Left ventricle myocardium inferior (tissue), 1 donor: Measurements from ENCODE around the gene PPCS. TPM values are rescaled to one million over a fixed set of nuclear protein-coding genes. Genes with fewer than 3 reads are reported as not detected.

Experiments
- DNase-seq: peaks from one replicate; pipeline ENCODE4 v3.0.0-alpha.2; 2020
- H3K27ac ChIP-seq: fragments of 200-600 bp; replicated peaks from 2 replicates; pipeline ENCODE4 v1.8.0; 2021
- H3K27me3 ChIP-seq: fragments of 200-600 bp; 2 replicates; pipeline ENCODE4 v1.8.0; 2021; ENCODE audit warnings: low read depth
- H3K36me3 ChIP-seq: fragments of 200-600 bp; 2 replicates; pipeline ENCODE4 v1.8.0; 2021
- H3K4me1 ChIP-seq: fragments of 200-600 bp; 2 replicates; pipeline ENCODE4 v1.8.0; 2021
- H3K4me3 ChIP-seq: fragments of 200-600 bp; 2 replicates; pipeline ENCODE4 v1.8.0; 2021; ENCODE audit warnings: mild to moderate bottlenecking, moderate library complexity
- H3K9me3 ChIP-seq: fragments of 200-600 bp; replicated peaks from 2 replicates; pipeline ENCODE4 v1.8.0; 2021
- CTCF ChIP-seq: fragments of 200-600 bp; IDR thresholded peaks from 2 replicates; pipeline ENCODE4 v1.8.0; 2021; ENCODE audit warnings: antibody characterized with exemption, mild to moderate bottlenecking, borderline replicate concordance
- intact Hi-C: fragments of 100-400 bp; cut with micrococcal nuclease; formaldehyde crosslinking; loops from one replicate; pipeline ENCODE4 v1.11.0; 2022
- total RNA-seq: library from RNA; stranded (reverse); fragmentation: NEBNext Ultra II Directional; extraction: Animal tissue kit (Norgen Biotek cat#: 25700); gene quantifications from one replicate; pipeline ENCODE4 v1.2.1, GENCODE V29; 2021
- donor health status: DM: no; HTN: yes; CAD: no; lungs with severe emphysema.

Gene PPCS
- total RNA-seq, 1 donor from 2014 or later, result 33.9 TPM

- intact Hi-C loops, result no loop called here
- Histone ChIP-seq H3K4me3 (no peak overlapping the region), H3K27me3 (no peaks in the 10 kb centered on the region), H3K9me3 (no peaks in the 10 kb centered on the region), H3K27ac (no peak overlapping the region), H3K4me1 (peaks cover 33% of the 10 kb centered on the region), H3K36me3 (no peaks in the 10 kb centered on the region)
- DNase-seq, result no peak
- no peak for TF ChIP-seq CTCF
Observed at GRCh38 chr1:42424201-42424600, 32.1 kb upstream of the PPCS start.

GRCh38 chr1:42427240-42427639 is 29.1 kb upstream of the PPCS start:
- H3K36me3 ChIP-seq, result no peaks in the 10 kb centered on the region
- DNase-seq, result no peak
- H3K9me3 ChIP-seq, result no peaks in the 10 kb centered on the region
- H3K4me1 ChIP-seq, result peaks cover 3% of the 10 kb centered on the region
- TF ChIP-seq CTCF, result no peak
- H3K27ac ChIP-seq, result no peak overlapping the region
- H3K27me3 ChIP-seq, result no peaks in the 10 kb centered on the region
- intact Hi-C loops, result no loop called here
- H3K4me3 ChIP-seq, result no peak overlapping the region

DNA sequence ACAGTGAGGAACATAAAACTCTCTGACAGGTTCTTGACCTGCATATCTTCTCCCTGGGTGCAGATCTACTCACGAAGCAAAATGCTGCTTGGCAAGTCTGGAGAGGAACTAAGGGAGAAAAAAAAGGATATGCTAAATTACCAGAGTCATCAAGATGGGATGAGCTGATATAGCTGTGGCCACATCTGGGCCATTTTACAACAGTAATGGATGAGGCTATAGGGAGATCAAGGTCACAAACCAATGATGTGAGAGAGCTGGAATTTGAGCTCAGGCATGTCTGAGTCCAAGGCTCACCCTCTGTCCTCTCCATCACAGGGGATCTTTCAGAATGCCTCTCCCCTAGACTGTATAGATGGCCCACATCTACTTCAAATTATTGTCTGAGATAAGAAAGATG is 26.7 kb upstream of the PPCS start:
- H3K27me3 ChIP-seq, result no peaks in the 10 kb centered on the region

DNA sequence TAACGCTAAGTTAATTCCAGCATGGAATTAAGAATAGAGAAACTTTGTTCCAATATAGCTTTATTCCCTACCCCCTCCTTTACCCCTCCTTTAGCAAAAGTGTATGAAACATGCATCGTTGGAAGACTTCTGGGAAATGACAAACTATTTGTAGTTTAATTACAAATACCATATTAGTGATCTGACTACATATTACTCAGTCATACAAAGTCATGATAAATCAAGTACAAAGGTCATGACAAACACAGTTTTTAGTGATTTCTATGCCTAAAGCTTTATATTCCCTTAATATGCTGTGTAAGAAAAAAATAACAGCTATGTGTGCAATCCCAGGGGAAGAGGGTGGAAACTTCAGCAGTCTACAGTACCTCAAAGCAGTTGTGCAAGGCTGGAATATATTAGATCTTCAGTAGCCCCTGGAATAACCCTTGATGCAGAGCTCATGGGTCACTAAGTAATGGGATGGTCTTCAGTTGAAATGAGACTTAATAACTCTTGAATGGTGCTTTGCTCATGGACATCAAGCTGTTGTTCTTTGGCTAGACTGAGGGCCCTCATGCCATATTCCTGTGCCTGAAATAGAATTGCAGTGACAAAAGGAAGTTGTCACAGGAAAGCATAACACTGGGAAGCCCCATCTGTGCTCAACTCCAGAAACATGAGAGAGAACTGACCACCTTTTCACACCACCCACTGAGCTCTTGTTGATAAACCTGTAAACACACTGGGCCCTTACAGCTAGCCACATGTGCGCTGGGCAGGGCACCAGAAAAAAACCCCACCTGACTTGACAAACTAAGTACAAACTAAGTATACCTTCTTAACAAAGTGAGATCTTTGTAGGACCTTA is 25.8 kb upstream of the PPCS start:
- intact Hi-C loops, result no loop called here
- DNase-seq, result no peak
- Histone ChIP-seq H3K27ac (no peak overlapping the region), H3K9me3 (no peaks in the 10 kb centered on the region), H3K4me3 (no peak overlapping the region), H3K27me3 (no peaks in the 10 kb centered on the region), H3K4me1 (peaks cover 10% of the 10 kb centered on the region), H3K36me3 (no peaks in the 10 kb centered on the region)
- no peak for TF ChIP-seq CTCF

More for the DNA sequence above, 26.7 kb upstream of the PPCS start:
- Histone ChIP-seq H3K36me3 (no peaks in the 10 kb centered on the region), H3K4me1 (peaks cover 10% of the 10 kb centered on the region), H3K9me3 (no peaks in the 10 kb centered on the region), H3K27ac (no peak overlapping the region), H3K4me3 (no peak overlapping the region)
- DNase-seq, result no peak
- no peak for TF ChIP-seq CTCF
- intact Hi-C loops, result no loop called here

DNA sequence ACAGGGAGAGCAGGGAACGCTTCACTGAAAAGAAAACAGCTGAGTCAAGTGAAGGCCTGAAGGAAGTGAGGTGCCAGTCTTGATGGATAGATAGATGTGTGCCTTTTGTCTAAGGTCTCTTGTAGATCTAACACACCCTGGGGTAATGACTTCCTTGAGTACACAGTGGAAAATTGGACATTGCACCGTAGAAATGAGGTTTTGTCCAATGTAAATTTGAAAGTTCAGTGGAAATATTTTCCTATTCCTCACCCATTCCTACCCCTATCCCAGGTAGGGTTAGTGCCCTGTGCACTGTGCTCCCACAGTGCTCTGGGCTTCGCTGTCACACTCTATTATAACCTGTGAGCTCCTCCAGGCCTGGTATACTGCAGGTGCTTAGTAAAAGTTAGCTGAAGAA is 24.8 kb upstream of the PPCS start:
- H3K27me3 ChIP-seq, result no peaks in the 10 kb centered on the region
- H3K27ac ChIP-seq, result no peak overlapping the region
- H3K9me3 ChIP-seq, result no peaks in the 10 kb centered on the region
- peaks cover 10% of the 10 kb centered on the region for H3K4me1 ChIP-seq
- DNase-seq, result no peak
- TF ChIP-seq CTCF, result no peak
- intact Hi-C loops, result no loop called here
- H3K4me3 ChIP-seq, result no peak overlapping the region
- no peaks in the 10 kb centered on the region for H3K36me3 ChIP-seq
